ENCODE results near the gene TOM1L2. TPM values are rescaled to one million over a fixed set of nuclear protein-coding genes. Genes with fewer than 3 reads are reported as not detected.
"Not testable (repeated sequence)": the region's sequence is repeated elsewhere in the genome, so short reads cannot be mapped to it uniquely, and the experiment has no call there.

TOM1L2 gene
- total and polyA plus RNA-seq, 2 experiments from 2014 or later: 25.5 to 31.0 TPM

- WGBS, 2 experiments (ENCODE audit: low coverage in 1 of 2, low lambda C conversion rate in 2 of 2, missing lambda C conversion rate in 2 of 2): 69 to 76% methylated on average over 3 of the region's 3 CpGs
- in situ Hi-C loops (cut with MboI): no loop called here
- no peaks in the 10 kb centered on the region for H3K36me3 ChIP-seq (ENCODE audit: low read depth)
- no peak overlapping the region for H3K9ac ChIP-seq
- no peaks in the 10 kb centered on the region for H3K9me2 ChIP-seq (ENCODE audit: insufficient read depth)
- peaks cover 55% of the 10 kb centered on the region for H3K4me1 ChIP-seq (ENCODE audit: insufficient read depth)
- no peaks in the 10 kb centered on the region for H4K20me1 ChIP-seq (ENCODE audit: insufficient read depth)
- no peak for DNase-seq
- peaks cover 91% of the 10 kb centered on the region for H3K79me2 ChIP-seq (ENCODE audit: insufficient read depth)
- H3F3A ChIP-seq (ENCODE audit: insufficient read depth): peaks cover 38% of the 10 kb centered on the region
- no peak overlapping the region for H2AFZ ChIP-seq
- H3K4me2 ChIP-seq (ENCODE audit: unreplicated experiment): peak overlapping the region; percentile 47
- no peaks in the 10 kb centered on the region for H3K9me3 ChIP-seq (ENCODE audit: low read depth)
- no peaks in the 10 kb centered on the region for H3K27me3 ChIP-seq (replicated peaks; ENCODE audit: insufficient read depth)
- H3K27ac ChIP-seq: no peak overlapping the region
- no peak overlapping the region for H3K4me3 ChIP-seq
- TF ChIP-seq EZH2phosphoT487 (IDR thresholded peaks at IDR 0.05; ENCODE audit: insufficient read depth, low read depth) (no peak), EZH2 (IDR thresholded peaks at IDR 0.05; ENCODE audit: insufficient read depth, poor library complexity, severe bottlenecking) (no peak)
These were observed 28.8 kb downstream of the TOM1L2 start for GRCh38 chr17:17943281-17943984.

DNA sequence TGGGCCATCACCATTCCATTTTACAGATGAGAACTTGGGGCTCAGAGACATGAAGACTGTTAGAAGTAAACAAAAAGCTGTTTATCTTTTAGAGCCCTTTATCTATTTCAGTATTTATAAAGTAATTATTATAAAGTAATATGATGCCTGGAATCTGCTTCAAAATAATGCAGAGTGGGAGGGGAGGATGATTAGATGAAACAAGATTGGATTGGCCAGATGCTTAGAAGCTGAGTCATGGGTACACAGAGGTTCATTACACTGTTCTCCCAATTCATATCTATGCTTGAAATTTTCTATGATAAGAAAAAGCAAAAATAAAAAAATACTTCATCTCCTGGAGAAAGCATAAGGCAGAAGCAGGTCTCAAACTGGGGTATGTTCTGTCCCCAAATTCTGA lies 29.4 kb downstream of the TOM1L2 start:
- Histone ChIP-seq H4K20me1 (ENCODE audit: insufficient read depth) (no peaks in the 10 kb centered on the region), H3K4me3 (no peak overlapping the region), H3F3A (ENCODE audit: insufficient read depth) (peaks cover 38% of the 10 kb centered on the region), H3K4me2 (ENCODE audit: unreplicated experiment) (peak overlapping the region; percentile 47), H3K4me1 (ENCODE audit: insufficient read depth) (peaks cover 50% of the 10 kb centered on the region), H3K79me2 (ENCODE audit: insufficient read depth) (peaks cover 95% of the 10 kb centered on the region), H3K36me3 (ENCODE audit: low read depth) (no peaks in the 10 kb centered on the region), H3K9me3 (ENCODE audit: low read depth) (no peaks in the 10 kb centered on the region), H3K9me2 (ENCODE audit: insufficient read depth) (no peaks in the 10 kb centered on the region), H2AFZ (no peak overlapping the region), H3K27me3 (replicated peaks; ENCODE audit: insufficient read depth) (no peaks in the 10 kb centered on the region), H3K27ac (no peak overlapping the region), H3K9ac (no peak overlapping the region)
- in situ Hi-C loops (cut with MboI): no loop called here
- peak; percentile 56 for DNase-seq
- no peak for TF ChIP-seq EZH2 (IDR thresholded peaks at IDR 0.05; ENCODE audit: insufficient read depth, poor library complexity, severe bottlenecking)
- no peak for TF ChIP-seq EZH2phosphoT487 (IDR thresholded peaks at IDR 0.05; ENCODE audit: insufficient read depth, low read depth)

GRCh38 chr17:17941015-17941414 lies 31.2 kb downstream of the TOM1L2 start:
- H3K4me3 ChIP-seq: no peak overlapping the region
- no peaks in the 10 kb centered on the region for H3K36me3 ChIP-seq (ENCODE audit: low read depth)
- WGBS, 2 experiments (ENCODE audit: low coverage in 1 of 2, low lambda C conversion rate in 2 of 2, missing lambda C conversion rate in 2 of 2): 65 to 75% methylated on average over 5 of the region's 5 CpGs
- H3K79me2 ChIP-seq (ENCODE audit: insufficient read depth): peaks cover 97% of the 10 kb centered on the region
- no peak for DNase-seq
- no peak for TF ChIP-seq EZH2phosphoT487 (IDR thresholded peaks at IDR 0.05; ENCODE audit: insufficient read depth, low read depth)
- TF ChIP-seq EZH2 (IDR thresholded peaks at IDR 0.05; ENCODE audit: insufficient read depth, poor library complexity, severe bottlenecking): no peak
- no peaks in the 10 kb centered on the region for H3K9me2 ChIP-seq (ENCODE audit: insufficient read depth)
- peaks cover 46% of the 10 kb centered on the region for H3F3A ChIP-seq (ENCODE audit: insufficient read depth)
- no peak overlapping the region for H2AFZ ChIP-seq
- H3K27ac ChIP-seq: no peak overlapping the region
- no peak overlapping the region for H3K9ac ChIP-seq
- H4K20me1 ChIP-seq (ENCODE audit: insufficient read depth): no peaks in the 10 kb centered on the region
- H3K9me3 ChIP-seq (ENCODE audit: low read depth): no peaks in the 10 kb centered on the region
- H3K4me1 ChIP-seq (ENCODE audit: insufficient read depth): peaks cover 61% of the 10 kb centered on the region
- peak overlapping the region; percentile 48 for H3K4me2 ChIP-seq (ENCODE audit: unreplicated experiment)
- in situ Hi-C loops (cut with MboI): no loop called here
- H3K27me3 ChIP-seq (replicated peaks; ENCODE audit: insufficient read depth): no peaks in the 10 kb centered on the region

- DNase-seq: peak; percentile 56
- Histone ChIP-seq H3K4me1 (ENCODE audit: insufficient read depth) (peaks cover 65% of the 10 kb centered on the region), H3K4me3 (no peak overlapping the region), H3K27me3 (replicated peaks; ENCODE audit: insufficient read depth) (no peaks in the 10 kb centered on the region), H3K79me2 (ENCODE audit: insufficient read depth) (peaks cover 93% of the 10 kb centered on the region), H3F3A (ENCODE audit: insufficient read depth) (peaks cover 50% of the 10 kb centered on the region), H4K20me1 (ENCODE audit: insufficient read depth) (no peaks in the 10 kb centered on the region), H3K27ac (peak overlapping the region; percentile 5; the same call in 1 of the 2 replicates), H3K9me3 (ENCODE audit: low read depth) (no peaks in the 10 kb centered on the region), H2AFZ (no peak overlapping the region), H3K4me2 (ENCODE audit: unreplicated experiment) (peak overlapping the region; percentile 48), H3K9ac (no peak overlapping the region), H3K36me3 (ENCODE audit: low read depth) (no peaks in the 10 kb centered on the region), H3K9me2 (ENCODE audit: insufficient read depth) (no peaks in the 10 kb centered on the region)
- TF ChIP-seq EZH2phosphoT487 (IDR thresholded peaks at IDR 0.05; ENCODE audit: insufficient read depth, low read depth) (no peak), EZH2 (IDR thresholded peaks at IDR 0.05; ENCODE audit: insufficient read depth, poor library complexity, severe bottlenecking) (no peak)
- 13 to 19% methylated on average over 3 of the region's 3 CpGs for WGBS, 2 experiments (ENCODE audit: low coverage in 1 of 2, low lambda C conversion rate in 2 of 2, missing lambda C conversion rate in 2 of 2)
- in situ Hi-C loops (cut with MboI): no loop called here
These were observed 31.7 kb downstream of the TOM1L2 start for GRCh38 chr17:17940441-17940911.

DNA sequence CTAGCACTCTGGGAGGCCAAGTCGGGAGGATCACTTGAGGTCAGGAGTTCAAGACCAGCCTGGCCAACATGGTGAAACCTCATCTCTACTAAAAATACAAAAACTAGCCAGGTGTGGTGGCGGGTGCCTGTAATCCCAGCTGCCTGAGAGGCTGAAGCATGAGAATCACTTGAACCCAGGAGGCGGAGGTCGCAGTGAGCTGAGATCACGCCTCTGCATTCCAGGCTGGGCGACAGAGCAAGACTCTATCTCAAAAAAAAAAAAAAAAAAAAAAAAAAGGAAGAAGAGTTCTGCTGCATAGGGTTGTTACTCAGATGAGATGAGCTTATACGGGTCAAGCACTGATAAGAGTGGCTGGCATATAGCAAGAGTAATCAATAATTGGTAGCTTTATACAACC lies 32.3 kb downstream of the TOM1L2 start:
- H4K20me1 ChIP-seq (ENCODE audit: insufficient read depth); H3K36me3 ChIP-seq (ENCODE audit: low read depth); H3K4me3 ChIP-seq; H3K9ac ChIP-seq; H3K9me3 ChIP-seq (ENCODE audit: low read depth); H3K9me2 ChIP-seq (ENCODE audit: insufficient read depth); DNase-seq; in situ Hi-C loops (cut with MboI); H3K27me3 ChIP-seq (replicated peaks; ENCODE audit: insufficient read depth); H2AFZ ChIP-seq: not testable (repeated sequence)
- Histone ChIP-seq H3F3A (ENCODE audit: insufficient read depth) (peaks cover 55% of the 10 kb centered on the region), H3K27ac (peak overlapping the region; percentile 5; the same call in 1 of the 2 replicates), H3K4me2 (ENCODE audit: unreplicated experiment) (peak overlapping the region; percentile 48), H3K4me1 (ENCODE audit: insufficient read depth) (peaks cover 70% of the 10 kb centered on the region), H3K79me2 (ENCODE audit: insufficient read depth) (peaks cover 93% of the 10 kb centered on the region)
- WGBS, 2 experiments (ENCODE audit: low coverage in 1 of 2, low lambda C conversion rate in 2 of 2, missing lambda C conversion rate in 2 of 2): 98 to 100% methylated on average over 6 to 7 of the region's 7 CpGs
